ENCODE results near the gene EGLN1. TPM values are rescaled to one million over a fixed set of nuclear protein-coding genes. Genes with fewer than 3 reads are reported as not detected.

The EGLN1 gene
- total RNA-seq, 2 experiments from 2014 or later: 46.5 to 47.2 TPM

DNA sequence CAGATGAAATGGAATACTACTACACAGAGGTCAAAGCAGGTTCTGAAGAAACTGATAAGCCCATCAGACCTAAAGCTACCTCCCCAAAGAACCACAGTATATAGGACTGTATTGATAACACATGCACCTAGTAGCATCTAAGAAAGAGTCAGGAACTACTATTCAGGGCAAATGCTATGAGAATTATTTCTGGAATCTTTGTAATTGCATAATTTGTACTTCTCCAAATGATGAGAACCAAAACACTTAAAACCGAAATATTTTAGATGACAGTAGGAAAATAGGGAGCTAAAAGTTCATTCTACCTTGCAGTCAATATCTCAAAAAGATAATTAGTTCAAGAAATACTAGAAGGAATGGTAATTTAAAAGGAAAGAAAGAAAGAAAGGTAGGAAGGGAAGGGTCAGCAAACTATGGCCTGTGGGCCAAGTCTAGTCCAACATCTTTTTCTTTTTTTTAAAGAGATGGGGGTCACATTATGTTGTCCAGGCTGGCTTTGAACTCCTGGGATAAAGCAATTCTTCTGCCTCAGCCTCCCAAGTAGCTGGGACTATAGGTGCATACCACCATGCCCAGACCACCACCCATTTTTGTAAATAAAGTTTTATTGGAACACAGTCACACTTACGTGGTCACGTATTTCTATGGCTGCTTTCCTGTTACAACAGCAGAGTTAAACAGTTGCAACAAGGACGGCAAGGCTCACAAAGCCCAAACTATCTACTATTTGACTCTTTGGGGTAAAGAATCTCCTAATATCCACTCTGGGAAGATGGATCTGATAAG, 24.0 kb downstream of the EGLN1 start:
- ATAC-seq: no peak
- Mint-ChIP-seq H3K27me3 (no peaks in the 10 kb centered on the region), H3K4me1 (ENCODE audit: low read depth) (peaks cover 49% of the 10 kb centered on the region), H3K27ac (no peak overlapping the region), H3K4me3 (no peak overlapping the region), H3K9me3 (no peaks in the 10 kb centered on the region), H3K36me3 (ENCODE audit: low read depth) (peaks cover 24% of the 10 kb centered on the region)
- CTCF ChIA-PET: interaction anchor here (0.8 to 1.4 kb wide), 2 partner anchors 13 to 359 kb away, joined by 3 read pairs; no protein-coding TSS in a partner anchor
- POLR2A ChIA-PET: interaction anchor here (1.5 kb wide), 1 partner anchor 12 kb away, joined by 3 read pairs; no protein-coding TSS in a partner anchor
- no peak for DNase-seq
- no peak for TF ChIP-seq CTCF (IDR thresholded peaks at IDR 0.05)
- intact Hi-C loops (cut with micrococcal nuclease): no loop called here

DNA sequence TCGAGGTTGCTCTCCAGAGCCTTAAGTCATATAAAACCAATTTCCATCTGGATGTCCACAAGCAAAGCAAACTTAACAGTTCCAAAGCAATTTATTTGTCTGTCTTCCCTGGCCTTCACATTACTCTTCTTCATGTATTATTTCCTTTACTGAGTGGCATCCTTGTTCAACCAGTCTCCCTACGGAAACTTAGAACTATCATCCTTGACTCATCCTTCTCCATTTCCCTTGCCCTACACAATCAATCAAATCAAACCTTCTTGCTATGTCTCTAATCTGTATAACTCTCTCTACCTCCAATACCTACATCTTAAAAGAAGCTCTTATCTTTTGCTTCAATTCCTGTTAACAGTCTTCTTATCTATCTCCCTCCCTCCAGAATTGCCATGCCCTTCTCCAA, 25.4 kb downstream of the EGLN1 start:
- Mint-ChIP-seq H3K27ac (no peak overlapping the region), H3K4me1 (ENCODE audit: low read depth) (peaks cover 55% of the 10 kb centered on the region), H3K4me3 (no peak overlapping the region), H3K27me3 (no peaks in the 10 kb centered on the region), H3K9me3 (no peaks in the 10 kb centered on the region), H3K36me3 (ENCODE audit: low read depth) (peaks cover 25% of the 10 kb centered on the region)
- ATAC-seq (no peak), DNase-seq (no peak)
- ChIA-PET POLR2A (no interaction called here), CTCF (no interaction called here)
- intact Hi-C loops (cut with micrococcal nuclease): no loop called here
- TF ChIP-seq CTCF (IDR thresholded peaks at IDR 0.05): no peak

DNA sequence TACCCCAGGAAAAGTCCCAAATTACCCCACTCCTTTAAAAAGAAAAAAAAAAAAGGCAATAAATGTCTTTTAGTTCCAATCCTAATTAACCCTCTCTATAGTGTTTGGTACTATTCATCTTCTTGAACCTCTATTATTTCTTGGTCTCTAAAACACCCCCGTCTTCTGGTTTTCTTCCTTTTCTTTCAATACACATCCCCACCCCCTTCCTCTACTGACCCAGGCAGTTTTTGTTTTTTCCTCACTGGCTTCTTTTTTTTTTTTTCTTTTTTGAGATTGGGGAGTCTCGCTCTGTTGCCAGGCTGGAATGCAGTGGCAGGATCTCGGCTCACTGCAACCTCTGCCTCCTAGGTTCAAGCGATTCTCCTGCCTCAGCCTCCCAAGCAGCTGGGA, 26.1 kb downstream of the EGLN1 start:
- no peaks in the 10 kb centered on the region for H3K9me3 Mint-ChIP-seq
- peaks cover 57% of the 10 kb centered on the region for H3K4me1 Mint-ChIP-seq (ENCODE audit: low read depth)
- no peak for ATAC-seq
- H3K27me3 Mint-ChIP-seq: no peaks in the 10 kb centered on the region
- intact Hi-C loops (cut with micrococcal nuclease): no loop called here
- H3K27ac Mint-ChIP-seq: no peak overlapping the region
- peaks cover 24% of the 10 kb centered on the region for H3K36me3 Mint-ChIP-seq (ENCODE audit: low read depth)
- POLR2A ChIA-PET: interaction anchor here (1.0 kb wide), 1 partner anchor 24 kb away, joined by 3 read pairs; no protein-coding TSS in a partner anchor
- CTCF ChIA-PET: no interaction called here
- TF ChIP-seq CTCF (IDR thresholded peaks at IDR 0.05): no peak
- no peak for DNase-seq
- no peak overlapping the region for H3K4me3 Mint-ChIP-seq

DNA sequence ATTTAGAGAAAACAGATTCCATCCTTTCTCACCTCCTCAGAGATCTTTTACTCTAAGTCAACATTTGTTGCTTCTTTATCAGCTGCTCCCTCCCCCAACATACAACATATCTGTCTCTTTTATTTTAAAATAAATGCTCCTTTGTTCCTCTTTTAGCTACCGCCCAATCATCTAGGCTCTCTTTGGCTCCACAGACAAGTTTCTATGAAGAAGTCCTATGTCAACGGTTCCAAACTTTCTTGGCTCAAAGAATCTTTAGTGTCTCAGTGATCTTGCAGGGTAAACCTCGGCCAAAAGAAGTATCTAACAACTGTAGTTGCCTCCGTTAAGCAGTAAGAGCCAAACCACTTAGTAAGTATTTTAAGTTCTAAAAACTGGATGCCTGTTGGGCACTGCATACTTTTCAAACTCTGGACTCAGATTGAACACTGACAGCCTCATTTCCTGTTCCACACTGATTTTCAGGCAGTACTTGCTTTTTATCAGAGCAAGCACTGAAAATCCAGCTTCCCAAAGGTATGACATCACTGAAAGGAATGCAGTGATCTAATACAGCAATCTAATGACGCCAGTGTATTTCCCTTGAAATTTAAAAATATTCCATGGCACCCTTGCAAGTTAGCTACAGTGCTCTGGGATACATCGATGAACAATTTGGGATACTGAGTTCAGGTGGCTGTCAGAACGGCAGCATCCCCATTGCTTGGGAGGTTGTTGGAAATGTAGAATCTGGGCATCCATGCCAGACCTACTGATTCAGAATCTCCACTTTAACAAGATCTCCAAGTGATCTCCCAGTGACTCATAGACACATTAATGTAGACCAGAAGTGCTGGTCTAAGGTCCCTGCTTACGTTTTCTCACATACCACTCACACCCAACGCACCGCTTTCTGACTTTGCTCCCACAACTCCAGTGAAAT, 26.8 kb downstream of the EGLN1 start:
- H3K9me3 Mint-ChIP-seq: no peaks in the 10 kb centered on the region

More for the DNA sequence above, 26.8 kb downstream of the EGLN1 start:
- H3K36me3 Mint-ChIP-seq (ENCODE audit: low read depth): peaks cover 23% of the 10 kb centered on the region
- POLR2A ChIA-PET: interaction anchor here (1.0 kb wide), 1 partner anchor 24 kb away, joined by 3 read pairs; no protein-coding TSS in a partner anchor
- peaks cover 63% of the 10 kb centered on the region for H3K4me1 Mint-ChIP-seq (ENCODE audit: low read depth)
- CTCF ChIA-PET: no interaction called here
- no peak for TF ChIP-seq CTCF (IDR thresholded peaks at IDR 0.05)
- DNase-seq: no peak
- no peaks in the 10 kb centered on the region for H3K27me3 Mint-ChIP-seq
- H3K27ac Mint-ChIP-seq: no peak overlapping the region
- no peak overlapping the region for H3K4me3 Mint-ChIP-seq
- intact Hi-C loops (cut with micrococcal nuclease): no loop called here
- ATAC-seq: no peak

All from activated CD8-positive, alpha-beta T cell treated with anti-CD3 and anti-CD28 coated beads for 36 hours (primary cell).